Fibroblast of upper back skin (primary cell): ENCODE results near the gene KCNJ11.
A peak's percentile ranks its signal among the peaks of the same experiment; 100 is the strongest.

Experiments
- DNase-seq: peaks from one replicate; pipeline ENCODE4 v3.0.0-alpha.2; 2013

Gene KCNJ11

GRCh38 chr11:17353821-17354600 is 34.4 kb downstream of the KCNJ11 start:
- DNase-seq, result no peak

- DNase-seq, result peak; percentile 72
Measured at GRCh38 chr11:17352950-17353820, 35.3 kb downstream of the KCNJ11 start.

- peak; percentile 51 for DNase-seq
Measured at GRCh38 chr11:17351510-17352176, 36.8 kb downstream of the KCNJ11 start, which contains the start of gene NCR3LG1. Gene NCR3LG1, plus strand, starts transcription at chr11:17351800. Its CDS starts 170 bp downstream, at chr11:17351970.

- peak; percentile 6 for DNase-seq
Measured at GRCh38 chr11:17351172-17351509, 37.3 kb downstream of the KCNJ11 start.

- no peak for DNase-seq
Measured at GRCh38 chr11:17350455-17351171, 37.8 kb downstream of the KCNJ11 start.

GRCh38 chr11:17347676-17348075 is 40.8 kb downstream of the KCNJ11 start:
- DNase-seq, result no peak

GRCh38 chr11:17343907-17344306 is 44.6 kb downstream of the KCNJ11 start:
- DNase-seq, result peak; percentile 85

DNA sequence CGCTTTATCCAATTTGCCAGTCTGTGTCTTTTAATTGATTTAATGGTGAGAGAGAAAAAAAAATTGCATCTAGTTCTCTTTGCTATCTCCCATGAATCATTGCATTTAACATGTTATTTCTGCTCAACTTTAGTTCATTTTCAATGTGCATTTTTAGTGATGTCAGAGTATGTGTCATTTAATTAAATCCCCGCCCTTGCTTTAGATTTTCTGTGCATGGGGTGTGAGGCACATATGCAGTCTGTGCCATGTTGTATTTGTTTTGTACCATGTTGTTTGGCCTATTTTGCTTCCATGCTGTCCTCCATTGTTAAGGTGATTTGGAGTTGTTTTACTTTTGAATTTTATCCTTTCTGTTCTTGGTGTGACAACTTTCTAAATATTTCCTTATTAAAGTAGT is 45.2 kb downstream of the KCNJ11 start:
- no peak for DNase-seq
